ENCODE results near the gene NCF4. TPM values are rescaled to one million over a fixed set of nuclear protein-coding genes. Genes with fewer than 3 reads are reported as not detected.

NCF4 gene
- total and polyA plus RNA-seq, 3 donors from 2014 or later = 2.7 to 7.1 (median 6.8) TPM

DNA sequence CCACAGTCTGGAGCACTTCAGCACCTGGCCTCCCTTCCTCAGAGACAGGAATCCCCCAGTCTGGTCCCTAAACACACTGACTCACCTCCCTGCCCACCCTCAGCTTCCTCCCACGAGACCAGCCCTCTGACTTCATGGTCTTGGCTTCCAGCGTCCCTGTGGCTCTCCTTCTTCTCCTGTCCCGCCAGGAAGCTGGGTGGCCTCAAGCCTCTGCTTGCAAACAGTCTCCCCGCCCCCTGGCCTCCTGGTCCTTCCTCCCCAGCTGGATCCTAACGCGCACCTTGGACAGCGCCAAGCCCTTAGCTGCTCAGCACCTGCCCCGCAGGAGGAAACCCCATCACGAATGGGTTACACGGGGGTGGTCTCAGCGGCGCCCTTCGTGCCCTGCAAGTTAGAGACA is 4.5 kb downstream of the NCF4 start:
- no peak for TF ChIP-seq POLR2A (IDR thresholded peaks at IDR 0.05)
- TF ChIP-seq, protein P1, sequence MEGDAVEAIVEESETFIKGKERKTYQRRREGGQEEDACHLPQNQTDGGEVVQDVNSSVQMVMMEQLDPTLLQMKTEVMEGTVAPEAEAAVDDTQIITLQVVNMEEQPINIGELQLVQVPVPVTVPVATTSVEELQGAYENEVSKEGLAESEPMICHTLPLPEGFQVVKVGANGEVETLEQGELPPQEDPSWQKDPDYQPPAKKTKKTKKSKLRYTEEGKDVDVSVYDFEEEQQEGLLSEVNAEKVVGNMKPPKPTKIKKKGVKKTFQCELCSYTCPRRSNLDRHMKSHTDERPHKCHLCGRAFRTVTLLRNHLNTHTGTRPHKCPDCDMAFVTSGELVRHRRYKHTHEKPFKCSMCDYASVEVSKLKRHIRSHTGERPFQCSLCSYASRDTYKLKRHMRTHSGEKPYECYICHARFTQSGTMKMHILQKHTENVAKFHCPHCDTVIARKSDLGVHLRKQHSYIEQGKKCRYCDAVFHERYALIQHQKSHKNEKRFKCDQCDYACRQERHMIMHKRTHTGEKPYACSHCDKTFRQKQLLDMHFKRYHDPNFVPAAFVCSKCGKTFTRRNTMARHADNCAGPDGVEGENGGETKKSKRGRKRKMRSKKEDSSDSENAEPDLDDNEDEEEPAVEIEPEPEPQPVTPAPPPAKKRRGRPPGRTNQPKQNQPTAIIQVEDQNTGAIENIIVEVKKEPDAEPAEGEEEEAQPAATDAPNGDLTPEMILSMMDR (IDR thresholded peaks at IDR 0.05) = no peak
- H3K9me3 ChIP-seq = no peaks in the 10 kb centered on the region
- no peaks in the 10 kb centered on the region for H3K36me3 ChIP-seq (ENCODE audit: low read depth, missing control alignments)
- no peaks in the 10 kb centered on the region for H3K4me1 ChIP-seq
- no peak overlapping the region for H3K27ac ChIP-seq
- H3K4me3 ChIP-seq = no peak overlapping the region
- DNase-seq = no peak
- no peaks in the 10 kb centered on the region for H3K27me3 ChIP-seq
- WGBS, 2 donors = 35 to 38% methylated on average over 13 of the region's 13 CpGs
- intact Hi-C loops (cut with DNase I; ENCODE audit: low total_unique reads) = no loop called here

DNA sequence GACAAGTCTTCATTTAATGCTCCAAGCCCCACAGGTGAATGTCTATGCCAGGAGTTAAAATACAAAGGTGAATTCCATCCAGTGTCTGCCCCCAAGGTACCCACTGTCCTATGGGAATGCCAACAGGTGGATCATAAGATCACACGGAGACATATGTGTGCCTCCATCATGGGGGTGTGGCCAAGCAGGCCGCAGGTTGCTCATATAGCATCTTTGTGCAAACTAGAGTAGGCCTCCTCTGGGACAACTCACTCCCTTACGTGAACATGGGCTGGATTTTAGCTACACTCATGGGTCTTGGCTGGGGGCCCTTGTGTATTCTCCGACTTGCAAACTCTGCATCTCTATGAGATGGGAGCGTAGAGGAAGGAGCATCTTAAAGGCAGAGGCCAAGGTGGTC is 6.9 kb downstream of the NCF4 start:
- DNase-seq = no peak
- Histone ChIP-seq H3K27me3 (no peaks in the 10 kb centered on the region), H3K36me3 (ENCODE audit: low read depth, missing control alignments) (no peaks in the 10 kb centered on the region), H3K4me1 (no peaks in the 10 kb centered on the region), H3K9me3 (no peaks in the 10 kb centered on the region), H3K27ac (no peak overlapping the region), H3K4me3 (no peak overlapping the region)
- intact Hi-C loops (cut with DNase I; ENCODE audit: low total_unique reads) = no loop called here
- 64 to 90% methylated on average over 3 to 5 of the region's 5 CpGs for WGBS, 2 donors
- TF ChIP-seq, protein P1 (IDR thresholded peaks at IDR 0.05) = no peak

DNA sequence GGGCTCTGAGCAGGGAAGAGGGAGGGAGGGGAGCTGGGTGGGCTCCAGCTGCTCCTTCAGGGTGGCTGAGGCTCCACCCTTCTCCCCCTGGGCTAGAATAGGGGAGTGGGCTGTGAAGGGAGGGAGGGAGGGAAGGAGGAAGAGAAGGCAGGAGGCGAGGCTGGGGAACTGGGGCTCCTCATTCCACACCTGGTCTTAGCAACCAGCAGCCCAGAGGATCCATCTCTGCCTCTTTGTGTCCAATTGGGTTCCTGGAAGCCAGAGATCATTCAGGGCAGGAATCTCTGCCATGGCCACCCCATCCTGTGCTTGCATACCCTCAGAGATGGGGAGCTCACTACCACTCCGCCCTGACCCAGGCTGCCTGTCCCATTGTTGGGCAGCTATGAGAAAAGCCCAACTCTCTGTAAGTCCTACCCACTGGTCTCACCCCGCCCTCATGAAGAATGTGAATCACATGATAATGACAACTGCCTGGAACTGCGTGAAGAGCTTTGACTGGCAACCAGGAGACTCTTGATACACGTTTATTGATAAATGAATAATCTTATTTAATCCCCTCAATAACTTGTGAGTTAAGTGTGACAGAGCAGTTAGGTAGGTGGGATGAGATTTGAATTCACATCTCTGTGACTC is 7.9 kb downstream of the NCF4 start:
- intact Hi-C loops (cut with DNase I; ENCODE audit: low total_unique reads) = no loop called here
- Histone ChIP-seq H3K4me1 (no peaks in the 10 kb centered on the region), H3K9me3 (no peaks in the 10 kb centered on the region), H3K4me3 (no peak overlapping the region), H3K27me3 (no peaks in the 10 kb centered on the region), H3K36me3 (ENCODE audit: low read depth, missing control alignments) (no peaks in the 10 kb centered on the region), H3K27ac (no peak overlapping the region)
- WGBS, 2 donors = 79 to 85% methylated on average over 4 to 5 of the region's 5 CpGs
- no peak for TF ChIP-seq POLR2A (IDR thresholded peaks at IDR 0.05)
- TF ChIP-seq, protein P1 (IDR thresholded peaks at IDR 0.05) = no peak
- no peak for DNase-seq

DNA sequence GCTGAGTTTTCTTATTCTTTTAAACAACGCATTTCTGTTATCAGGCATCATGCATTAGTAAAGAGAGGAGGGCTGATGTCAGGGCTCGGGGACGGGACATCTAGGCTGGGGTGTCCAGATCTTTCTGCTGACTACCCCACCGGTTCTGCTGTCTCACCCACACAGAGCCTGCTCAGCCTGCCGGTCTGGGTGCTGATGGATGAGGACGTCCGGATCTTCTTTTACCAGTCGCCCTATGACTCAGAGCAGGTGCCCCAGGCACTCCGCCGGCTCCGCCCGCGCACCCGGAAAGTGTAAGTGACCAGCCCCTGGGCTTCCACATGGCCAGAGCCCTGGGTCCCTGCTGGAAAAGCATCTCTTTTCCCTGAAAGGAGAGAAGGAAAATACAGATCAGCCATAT is 9.4 kb downstream of the NCF4 start:
- TF ChIP-seq, protein P1 (IDR thresholded peaks at IDR 0.05) = no peak
- no peak for TF ChIP-seq POLR2A (IDR thresholded peaks at IDR 0.05)
- WGBS, 2 donors = 89 to 91% methylated on average over 6 to 14 of the region's 14 CpGs
- Histone ChIP-seq H3K36me3 (ENCODE audit: low read depth, missing control alignments) (no peaks in the 10 kb centered on the region), H3K27ac (no peak overlapping the region), H3K4me3 (no peak overlapping the region), H3K4me1 (peaks cover 5% of the 10 kb centered on the region), H3K9me3 (no peaks in the 10 kb centered on the region), H3K27me3 (no peaks in the 10 kb centered on the region)
- no peak for DNase-seq
- intact Hi-C loops (cut with DNase I; ENCODE audit: low total_unique reads) = loop anchor here (10.0 kb wide), 1 partner anchor 105 kb away; no protein-coding TSS in a partner anchor

DNA sequence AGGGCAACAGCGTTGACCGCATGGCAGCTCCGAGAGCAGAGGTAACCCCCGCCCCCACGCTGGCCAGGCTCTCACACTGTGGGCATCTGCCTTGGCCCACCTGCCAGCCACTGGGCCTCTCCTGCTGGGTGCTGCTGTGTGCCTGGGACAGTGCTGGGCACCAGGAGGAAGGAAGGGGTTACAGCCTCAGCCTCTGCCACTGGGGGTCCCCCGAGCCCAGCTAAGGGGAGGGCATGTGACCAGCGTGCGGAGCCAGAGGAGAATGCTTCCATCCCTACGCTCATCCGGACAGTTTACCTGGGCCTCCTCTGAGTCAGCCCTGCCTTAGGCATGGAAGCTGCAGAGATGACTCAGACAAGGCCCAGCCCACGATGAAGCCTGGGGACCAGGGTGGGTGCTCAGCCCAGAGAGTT is 10.9 kb downstream of the NCF4 start:
- no peak for TF ChIP-seq POLR2A (IDR thresholded peaks at IDR 0.05)
- TF ChIP-seq, protein P1 (IDR thresholded peaks at IDR 0.05) = no peak
- no peak for DNase-seq
- intact Hi-C loops (cut with DNase I; ENCODE audit: low total_unique reads) = loop anchor here (10.0 kb wide), 1 partner anchor 103 kb away; no protein-coding TSS in a partner anchor
- Histone ChIP-seq H3K9me3 (no peaks in the 10 kb centered on the region), H3K36me3 (ENCODE audit: low read depth, missing control alignments) (no peaks in the 10 kb centered on the region), H3K27ac (no peak overlapping the region), H3K4me3 (no peak overlapping the region), H3K4me1 (peaks cover 5% of the 10 kb centered on the region), H3K27me3 (no peaks in the 10 kb centered on the region)
- WGBS, 2 donors = 31 to 60% methylated on average over 5 to 11 of the region's 11 CpGs
